Stomach smooth muscle (tissue), 2 donors: ENCODE results near the gene PLEKHM2.

Experiments
- H3K27ac ChIP-seq: one replicate; pipeline ENCODE4 v1.7.0; 2013; ENCODE audit warnings: mild to moderate bottlenecking, low read length, inconsistent platforms
- H3K27me3 ChIP-seq, 2 donors: one replicate each; pipeline ENCODE4 v1.7.0; 2013; ENCODE audit warnings: low read length in 2 of 2; ENCODE audit not compliant: insufficient read depth in 2 of 2, control insufficient read depth in 1 of 2
- H3K36me3 ChIP-seq, 2 donors: one replicate each; pipeline ENCODE4 v1.7.0; 2013; ENCODE audit warnings: low read length in 2 of 2; ENCODE audit not compliant: control insufficient read depth in 2 of 2, insufficient read depth in 2 of 2
- H3K4me1 ChIP-seq: one replicate; pipeline ENCODE4 v1.7.0; 2013; ENCODE audit warnings: low read length; ENCODE audit not compliant: control insufficient read depth, insufficient read depth
- H3K4me3 ChIP-seq, 2 donors: one replicate each; pipeline ENCODE4 v1.7.0; 2013; ENCODE audit warnings: low read length in 2 of 2
- H3K9ac ChIP-seq, 2 donors: one replicate each; pipeline ENCODE4 v1.7.0; 2013; ENCODE audit warnings: low read length in 2 of 2, mild to moderate bottlenecking in 1 of 2
- H3K9me3 ChIP-seq, 2 donors: one replicate each; pipeline ENCODE4 v1.7.0; 2013; ENCODE audit warnings: low read length in 2 of 2; ENCODE audit not compliant: control insufficient read depth in 2 of 2
- donor health status: healthy.
- donor health status: Pancreatic carcinoma.

PLEKHM2 gene

GRCh38 chr1:15777909-15778707 lies 94.0 kb downstream of the PLEKHM2 start:
- Histone ChIP-seq H3K27ac (no peak overlapping the region), H3K36me3 (peaks cover 18 to 19% of the 10 kb centered on the region in 2 donors), H3K9ac (no peak overlapping the region), H3K4me3 (no peak overlapping the region), H3K27me3 (no peaks in the 10 kb centered on the region), H3K4me1 (peaks cover 7% of the 10 kb centered on the region), H3K9me3 (no peaks in the 10 kb centered on the region)
